HAP-1 (cell line): ENCODE results near the gene ARVCF.
"Not testable (repeated sequence)": the region's sequence is repeated elsewhere in the genome, so short reads cannot be mapped to it uniquely, and the experiment has no call there.

Experiments used
- DNase-seq, 2 experiments: peaks; one replicate each; pipeline ENCODE4 v3.0.0-alpha.2; 2016 to 2020; ENCODE audit warnings: low spot score in 2 of 2
- H3K27me3 ChIP-seq: fragments of 250-450 bp; sonication (Bioruptor Pico); 2 replicates; pipeline ENCODE4 v1.5.1; 2020; ENCODE audit warnings: low read depth, mild to moderate bottlenecking, moderate library complexity
- H3K36me3 ChIP-seq: fragments of 250-450 bp; sonication (Bioruptor Pico); replicated peaks from 2 replicates; pipeline ENCODE4 v1.5.1; 2020; ENCODE audit warnings: mild to moderate bottlenecking
- H3K4me1 ChIP-seq: fragments of 250-450 bp; sonication (Bioruptor Pico); 2 replicates; pipeline ENCODE4 v1.5.1; 2020; ENCODE audit warnings: mild to moderate bottlenecking
- H3K4me3 ChIP-seq: fragments of 250-450 bp; sonication (Bioruptor Pico); 2 replicates; pipeline ENCODE4 v1.5.1; 2020; ENCODE audit warnings: mild to moderate bottlenecking, moderate library complexity
- H3K9me3 ChIP-seq: fragments of 250-450 bp; sonication (Bioruptor Pico); 2 replicates; pipeline ENCODE4 v1.5.1; 2020; ENCODE audit warnings: mild to moderate bottlenecking, moderate library complexity
- in situ Hi-C: fragments of 300-500 bp; cut with MboI; formaldehyde crosslinking; loops from 3 replicates; pipeline ENCODE4 v1.14.3; 2020; ENCODE audit warnings: low sequenced_read_pairs, inconsistent platforms, mixed read lengths

The ARVCF gene

GRCh38 chr22:19936513-19936912 is 80.1 kb downstream of the ARVCF start:
- peaks cover 9% of the 10 kb centered on the region for H3K9me3 ChIP-seq
- no peaks in the 10 kb centered on the region for H3K36me3 ChIP-seq
- peaks cover 4% of the 10 kb centered on the region; the same call in 1 of the 2 replicates for H3K4me1 ChIP-seq
- no peak overlapping the region for H3K4me3 ChIP-seq
- in situ Hi-C loops: no loop called here
- H3K27me3 ChIP-seq: no peaks in the 10 kb centered on the region
- peak in 1 of 2 experiments; percentile 2 for DNase-seq

- H3K9me3 ChIP-seq, H3K27me3 ChIP-seq, DNase-seq, in situ Hi-C loops, H3K36me3 ChIP-seq, H3K4me3 ChIP-seq, H3K4me1 ChIP-seq: not testable (repeated sequence)
These were observed 81.4 kb downstream of the ARVCF start for GRCh38 chr22:19935123-19935718.

GRCh38 chr22:19933341-19934241 is 83.0 kb downstream of the ARVCF start:
- no peak for DNase-seq
- in situ Hi-C loops: no loop called here
- no peak overlapping the region for H3K4me3 ChIP-seq
- no peaks in the 10 kb centered on the region for H3K4me1 ChIP-seq
- no peaks in the 10 kb centered on the region for H3K27me3 ChIP-seq
- peaks cover 9% of the 10 kb centered on the region for H3K9me3 ChIP-seq
- H3K36me3 ChIP-seq: no peaks in the 10 kb centered on the region

DNA sequence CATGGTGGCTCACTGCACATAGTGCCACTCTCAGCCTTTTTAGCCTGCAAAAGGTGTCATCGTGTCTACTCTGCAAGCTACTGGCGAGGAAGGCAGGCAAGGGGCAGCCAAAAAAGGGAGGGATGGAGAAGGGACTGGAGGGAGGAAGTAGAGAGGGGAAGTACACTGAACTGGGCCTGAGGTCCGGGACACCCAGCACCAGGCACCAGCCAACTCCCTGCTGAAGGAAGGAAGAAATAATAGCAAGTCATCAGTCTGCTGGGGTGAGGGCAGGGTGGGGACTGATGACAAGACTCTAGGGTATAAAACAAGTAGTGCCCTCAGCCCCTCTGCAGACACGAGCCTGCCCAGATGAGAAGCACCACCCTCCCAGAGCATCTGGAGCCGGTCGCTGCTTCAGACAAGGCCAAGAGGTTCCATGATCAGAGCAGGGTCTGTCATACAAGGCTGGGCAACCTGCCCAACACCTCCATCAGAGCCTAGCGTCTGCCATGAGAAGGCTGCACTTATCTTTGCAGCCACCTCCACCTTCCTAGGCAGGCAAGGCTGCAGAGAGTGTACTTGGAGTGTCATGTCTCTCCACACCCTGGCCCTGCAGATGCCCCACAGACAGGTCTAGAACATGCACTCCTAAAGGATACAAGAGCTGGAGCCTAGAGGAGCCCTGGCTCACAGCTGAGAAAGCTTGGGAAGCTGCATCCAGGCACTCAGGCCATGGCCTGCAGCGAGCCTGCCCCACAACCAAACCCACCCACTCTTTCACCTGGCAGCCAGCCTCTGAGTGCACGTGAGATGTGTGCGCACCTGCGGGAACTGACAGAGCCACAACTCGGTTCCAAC is 84.0 kb downstream of the ARVCF start:
- Histone ChIP-seq H3K36me3 (no peaks in the 10 kb centered on the region), H3K4me1 (no peaks in the 10 kb centered on the region), H3K9me3 (peaks cover 9% of the 10 kb centered on the region), H3K27me3 (no peaks in the 10 kb centered on the region), H3K4me3 (no peak overlapping the region)
- in situ Hi-C loops: no loop called here
- DNase-seq: no peak

GRCh38 chr22:19931514-19931913 is 85.1 kb downstream of the ARVCF start:
- Histone ChIP-seq H3K9me3 (peaks cover 6% of the 10 kb centered on the region; the same call in 1 of the 2 replicates), H3K27me3 (no peaks in the 10 kb centered on the region), H3K4me1 (no peaks in the 10 kb centered on the region), H3K36me3 (no peaks in the 10 kb centered on the region), H3K4me3 (no peak overlapping the region)
- in situ Hi-C loops: no loop called here
- DNase-seq: peak in 1 of 2 experiments; percentile 0

- Histone ChIP-seq H3K9me3 (peaks cover 6% of the 10 kb centered on the region; the same call in 1 of the 2 replicates), H3K27me3 (no peaks in the 10 kb centered on the region), H3K4me1 (no peaks in the 10 kb centered on the region), H3K36me3 (no peaks in the 10 kb centered on the region), H3K4me3 (no peak overlapping the region)
- in situ Hi-C loops: no loop called here
- peak in 1 of 2 experiments; percentile 0 for DNase-seq
These were observed 85.8 kb downstream of the ARVCF start for GRCh38 chr22:19930551-19931486.

GRCh38 chr22:19929586-19930550 is 86.8 kb downstream of the ARVCF start:
- Histone ChIP-seq H3K4me3 (no peak overlapping the region), H3K9me3 (no peaks in the 10 kb centered on the region), H3K4me1 (no peaks in the 10 kb centered on the region), H3K36me3 (no peaks in the 10 kb centered on the region), H3K27me3 (no peaks in the 10 kb centered on the region)
- in situ Hi-C loops: no loop called here
- no peak for DNase-seq

DNA sequence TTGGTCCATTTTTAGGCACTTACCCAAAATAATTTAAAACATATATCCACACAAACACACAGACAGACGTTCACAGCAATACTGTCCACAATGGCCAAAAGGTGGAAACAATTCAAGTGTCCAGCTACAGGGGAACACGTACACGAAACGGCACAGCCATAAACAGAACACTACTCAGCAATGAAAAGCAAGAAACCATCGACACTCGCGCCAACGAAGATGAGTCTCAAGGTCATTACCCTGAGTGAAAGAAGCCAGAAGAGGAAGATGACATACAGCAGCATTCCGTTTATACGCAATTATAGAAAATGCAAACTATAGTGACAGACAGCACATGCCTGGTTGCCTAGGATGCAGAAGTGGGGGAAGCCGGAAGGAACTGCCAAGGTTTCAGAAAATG is 88.4 kb downstream of the ARVCF start:
- H3K4me1 ChIP-seq: no peaks in the 10 kb centered on the region
- in situ Hi-C loops: no loop called here
- no peaks in the 10 kb centered on the region for H3K9me3 ChIP-seq
- H3K4me3 ChIP-seq: no peak overlapping the region
- DNase-seq: no peak
- H3K27me3 ChIP-seq: no peaks in the 10 kb centered on the region
- H3K36me3 ChIP-seq: no peaks in the 10 kb centered on the region

DNA sequence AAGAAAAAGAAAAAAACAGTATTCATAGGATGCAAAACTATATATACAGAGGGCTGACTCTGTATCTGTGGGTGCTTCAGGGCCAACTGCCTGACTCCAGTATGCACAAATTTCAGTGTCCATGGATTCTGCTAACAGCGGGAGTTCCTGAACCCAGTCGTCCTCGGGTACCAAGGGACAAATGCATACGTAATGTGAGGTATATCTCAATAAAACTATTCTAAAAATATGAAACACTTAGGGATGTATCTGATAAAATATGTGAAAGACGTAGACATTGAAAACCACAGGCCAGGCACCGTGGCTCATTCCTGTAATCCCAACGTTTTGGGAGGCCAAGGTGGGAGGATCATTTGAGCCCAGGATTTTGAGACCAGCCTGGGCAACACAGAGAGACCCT is 88.9 kb downstream of the ARVCF start:
- Histone ChIP-seq H3K9me3 (no peaks in the 10 kb centered on the region), H3K4me3 (no peak overlapping the region), H3K4me1 (no peaks in the 10 kb centered on the region), H3K27me3 (no peaks in the 10 kb centered on the region), H3K36me3 (no peaks in the 10 kb centered on the region)
- in situ Hi-C loops: no loop called here
- DNase-seq: no peak

DNA sequence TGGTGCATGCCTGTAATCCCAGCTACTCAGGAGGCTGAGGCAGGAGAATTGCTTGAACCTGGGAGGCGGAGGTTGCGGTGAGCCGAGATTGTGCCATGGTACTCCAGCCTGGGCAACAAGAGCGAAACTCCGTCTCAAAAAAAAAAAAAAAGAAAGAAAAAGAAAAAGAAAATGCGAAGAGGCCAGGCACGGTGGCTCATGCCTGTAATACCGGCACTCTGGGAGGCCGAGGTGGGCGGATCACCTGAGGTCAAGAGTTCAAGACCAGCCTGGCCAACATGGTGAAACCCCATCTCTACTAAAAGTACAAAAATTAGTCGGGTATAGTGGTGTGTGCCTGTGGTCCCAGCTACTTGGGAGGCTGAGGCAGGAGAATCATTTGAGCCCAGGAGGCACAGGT is 90.6 kb downstream of the ARVCF start:
- H3K4me3 ChIP-seq, in situ Hi-C loops, H3K4me1 ChIP-seq, H3K36me3 ChIP-seq, DNase-seq, H3K27me3 ChIP-seq, H3K9me3 ChIP-seq: not testable (repeated sequence)

- Histone ChIP-seq H3K4me3 (no peak overlapping the region), H3K4me1 (no peaks in the 10 kb centered on the region), H3K9me3 (no peaks in the 10 kb centered on the region), H3K27me3 (no peaks in the 10 kb centered on the region), H3K36me3 (no peaks in the 10 kb centered on the region)
- DNase-seq: no peak
- in situ Hi-C loops: no loop called here
These were observed 92.6 kb downstream of the ARVCF start for GRCh38 chr22:19923914-19924513.

DNA sequence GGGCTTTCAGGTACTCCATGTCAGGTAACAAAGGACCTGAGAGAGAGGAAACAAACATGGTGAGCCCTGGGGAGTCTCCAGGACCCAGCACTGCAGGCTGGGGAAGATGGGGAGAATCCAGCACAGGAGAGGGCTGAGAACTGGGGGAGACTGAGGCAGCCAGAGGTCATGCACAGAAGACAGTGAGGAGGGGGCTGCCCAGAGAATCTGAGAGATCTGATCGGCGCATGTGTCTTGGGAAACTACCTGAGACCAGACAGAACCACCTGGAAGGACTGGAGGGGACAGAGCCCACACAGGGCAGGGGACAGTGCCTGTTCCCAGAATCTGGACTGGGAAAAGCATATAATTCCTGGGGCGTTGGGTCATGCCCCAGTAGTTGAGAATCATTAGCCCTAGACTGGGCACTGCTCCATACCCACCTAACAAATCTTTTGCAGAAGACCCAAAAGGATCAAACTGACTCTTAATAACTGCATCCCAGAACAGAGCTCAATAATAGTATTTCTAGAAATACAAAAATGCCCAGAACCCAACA is 95.0 kb downstream of the ARVCF start:
- Histone ChIP-seq H3K4me3 (no peak overlapping the region), H3K27me3 (no peaks in the 10 kb centered on the region), H3K4me1 (no peaks in the 10 kb centered on the region), H3K9me3 (no peaks in the 10 kb centered on the region), H3K36me3 (no peaks in the 10 kb centered on the region)
- no peak for DNase-seq
- in situ Hi-C loops: no loop called here
